ENCODE data around the gene LMNB1. TPM values are rescaled to one million over a fixed set of nuclear protein-coding genes. Genes with fewer than 3 reads are reported as not detected.

Gene LMNB1
- polyA plus RNA-seq, 3 donors: 18.0 to 33.0 (median 28.2) TPM

GRCh38 chr5:126884269-126884819 lies 107.4 kb downstream of the LMNB1 start:
- H3K79me2 ChIP-seq (ENCODE audit: insufficient read depth, low read length): no peaks in the 10 kb centered on the region
- H3K27ac Mint-ChIP-seq: no peak overlapping the region
- no peaks in the 10 kb centered on the region for H3K4me1 ChIP-seq (ENCODE audit: control insufficient read depth in 1 of 2, insufficient read depth in 2 of 2, low read length in 2 of 2)
- no peaks in the 10 kb centered on the region for H3K9me3 Mint-ChIP-seq
- H3K27me3 Mint-ChIP-seq (ENCODE audit: low read depth in 3 of 3): no peaks in the 10 kb centered on the region
- no peak overlapping the region for H3K4me2 ChIP-seq (replicated peaks; ENCODE audit: extremely low read depth, low read length, poor library complexity, severe bottlenecking)
- intact Hi-C loops (cut with micrococcal nuclease): no loop called here
- no peak for TF ChIP-seq CTCF (IDR thresholded peaks at IDR 0.05)
- peaks cover 10 to 21% of the 10 kb centered on the region in 2 donors for H3K36me3 Mint-ChIP-seq
- no peak overlapping the region for H3K4me3 ChIP-seq (replicated peaks in 1 of 3; ENCODE audit: low read depth in 2 of 3, low read length in 3 of 3)
- DNase-seq: no peak
- H3K9me3 ChIP-seq (replicated peaks in 1 of 2; ENCODE audit: control insufficient read depth in 1 of 2, insufficient read depth in 1 of 2, low read length in 2 of 2): no peaks in the 10 kb centered on the region
- 49% methylated on average over 5 of the region's 5 CpGs for WGBS (ENCODE audit: insufficient coverage)
- no peaks in the 10 kb centered on the region for H4K20me1 ChIP-seq (ENCODE audit: insufficient read depth, low read length)
- no peaks in the 10 kb centered on the region for H3K4me1 Mint-ChIP-seq
- no peak overlapping the region for H3K4me3 Mint-ChIP-seq
- H3K36me3 ChIP-seq (replicated peaks in 1 of 2; ENCODE audit: control insufficient read depth in 1 of 2, insufficient read depth in 2 of 2, low read length in 2 of 2): no peaks in the 10 kb centered on the region
- no peaks in the 10 kb centered on the region for H3K27me3 ChIP-seq (ENCODE audit: control insufficient read depth in 2 of 2, insufficient read depth in 2 of 2, low read length in 2 of 2)
- no peak overlapping the region for H2AFZ ChIP-seq (ENCODE audit: insufficient read depth, low read depth, low read length, poor library complexity, severe bottlenecking)
- no peak overlapping the region for H3K9ac ChIP-seq (ENCODE audit: insufficient read depth, low read length, poor library complexity, severe bottlenecking)
- H3K27ac ChIP-seq (ENCODE audit: low read depth in 1 of 2, low read length in 2 of 2): no peak overlapping the region

Small RNAs within 50 kb of the gene (small RNA-seq; reads per million reads assigned to genes)
- gene RNU6-752P (ENCODE audit: insufficient read length, low read depth): not detected

Other genes starting within 250 kb of the LMNB1 start
- gene ALDH7A1, start 181.9 kb upstream of the LMNB1 start, polyA plus RNA-seq: under 1 TPM; 0.44 to 0.67 (median 0.59) TPM
- gene PHAX, start 176.2 kb upstream of the LMNB1 start, polyA plus RNA-seq: 10 to 100 TPM in 2 of 3 donors, 1 to 10 TPM in 1; 4.8 to 37.6 (median 19.3) TPM

All from CD14-positive monocyte (primary cell).